ENCODE measurements around the gene MS4A18.
A peak's percentile ranks its signal among the peaks of the same experiment; 100 is the strongest.

MS4A18 gene

DNA sequence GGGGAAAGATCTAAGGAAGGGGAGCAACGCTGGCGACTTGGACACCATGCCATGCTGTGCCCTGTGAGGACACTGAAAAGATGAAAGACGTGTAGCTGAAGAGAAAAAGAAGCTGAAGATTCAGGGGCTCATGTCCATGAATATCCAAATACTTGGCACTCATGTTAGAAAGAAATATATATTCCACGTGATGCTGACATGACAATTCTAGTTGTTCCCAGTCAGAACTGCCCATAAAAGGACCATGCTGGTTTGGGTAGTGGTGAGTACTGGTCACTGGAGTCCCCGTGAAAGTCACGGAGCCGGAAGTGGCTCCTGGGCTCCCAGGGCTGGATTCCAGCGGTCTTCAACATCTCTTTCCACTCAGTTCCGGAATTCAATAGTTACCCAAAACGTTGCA, 42.0 kb downstream of the MS4A18 start:
- DNase-seq (ENCODE audit: low read depth): no peak

DNA sequence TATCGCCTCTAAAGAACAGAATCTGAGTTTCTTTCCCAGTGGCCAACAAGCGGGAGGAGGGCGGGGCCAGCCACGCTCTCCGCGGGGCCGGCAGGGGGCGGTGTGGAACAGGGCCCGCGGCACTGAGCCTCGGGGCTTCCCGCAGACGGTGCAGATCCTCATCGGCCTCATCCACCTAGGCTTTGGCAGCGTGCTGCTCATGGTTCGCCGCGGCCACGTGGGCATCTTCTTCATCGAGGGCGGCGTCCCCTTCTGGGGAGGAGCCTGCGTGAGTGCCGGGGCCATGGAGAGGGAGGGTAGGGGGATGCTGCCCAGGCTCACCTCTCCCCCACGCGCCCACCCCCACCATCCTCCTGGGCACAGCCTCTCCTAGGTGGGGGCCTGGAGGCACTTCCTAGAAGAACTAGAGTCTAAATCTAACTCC, 42.9 kb downstream of the MS4A18 start:
- no peak for DNase-seq (ENCODE audit: low read depth)

DNA sequence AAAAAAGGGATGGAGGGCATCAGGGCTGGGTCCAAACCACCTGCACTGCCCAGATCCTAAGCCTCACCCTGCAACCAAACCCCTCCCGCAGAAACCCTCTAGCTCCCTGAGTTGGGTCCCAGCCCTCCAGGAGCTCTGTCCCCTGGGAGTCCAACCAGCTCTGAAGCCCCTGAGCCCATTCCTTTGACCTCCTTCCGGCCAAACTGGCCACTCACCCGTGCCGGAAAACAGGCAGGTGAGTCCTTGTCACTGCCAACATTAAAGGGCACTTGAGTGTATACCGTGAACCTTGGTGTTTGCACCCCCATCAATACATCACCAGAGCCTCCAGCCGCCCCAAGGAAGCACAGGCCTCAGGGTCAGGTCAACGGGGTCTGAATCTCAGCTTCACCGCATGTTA, 43.7 kb downstream of the MS4A18 start:
- DNase-seq (ENCODE audit: low read depth): no peak

DNA sequence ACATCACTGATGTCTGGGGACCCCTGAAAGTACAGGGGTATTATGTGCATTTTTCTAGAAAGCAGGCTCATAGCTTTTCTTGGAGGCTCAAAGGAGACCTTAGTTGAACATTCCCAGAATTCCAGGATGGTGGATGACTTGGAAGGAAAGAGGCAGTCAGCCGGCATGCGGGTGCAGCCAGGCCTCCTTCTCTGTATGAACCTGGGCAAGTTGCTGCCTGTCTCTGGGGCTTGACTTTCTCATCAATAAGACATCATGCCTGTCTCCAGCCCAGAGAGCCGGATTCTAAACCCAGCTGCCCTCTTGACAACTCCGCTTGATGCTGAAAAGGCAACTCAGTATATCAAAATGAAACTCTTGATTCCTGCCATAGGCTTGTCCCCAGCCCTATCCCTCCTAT, 44.8 kb downstream of the MS4A18 start:
- DNase-seq (ENCODE audit: low read depth): no peak

DNA sequence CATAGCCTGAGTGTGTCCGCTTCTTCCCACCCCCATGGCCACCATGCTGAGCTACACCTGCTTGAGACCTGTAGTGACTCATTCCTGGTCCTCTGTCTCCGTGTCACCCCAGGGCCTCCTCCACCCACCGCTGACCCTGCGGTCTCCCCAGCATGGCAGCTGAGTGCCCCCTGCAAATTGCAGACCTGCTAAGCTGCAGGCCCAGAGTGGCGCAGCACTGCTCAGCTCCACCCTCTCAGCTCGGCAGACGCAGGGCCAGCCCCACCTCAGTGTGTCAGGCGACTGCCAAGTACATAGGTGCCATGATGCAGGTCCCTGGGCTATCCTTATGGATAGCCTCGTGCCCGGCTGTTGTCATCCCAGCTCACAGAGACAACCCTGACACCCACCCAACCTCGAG, 45.3 kb downstream of the MS4A18 start:
- DNase-seq (ENCODE audit: low read depth): no peak

DNA sequence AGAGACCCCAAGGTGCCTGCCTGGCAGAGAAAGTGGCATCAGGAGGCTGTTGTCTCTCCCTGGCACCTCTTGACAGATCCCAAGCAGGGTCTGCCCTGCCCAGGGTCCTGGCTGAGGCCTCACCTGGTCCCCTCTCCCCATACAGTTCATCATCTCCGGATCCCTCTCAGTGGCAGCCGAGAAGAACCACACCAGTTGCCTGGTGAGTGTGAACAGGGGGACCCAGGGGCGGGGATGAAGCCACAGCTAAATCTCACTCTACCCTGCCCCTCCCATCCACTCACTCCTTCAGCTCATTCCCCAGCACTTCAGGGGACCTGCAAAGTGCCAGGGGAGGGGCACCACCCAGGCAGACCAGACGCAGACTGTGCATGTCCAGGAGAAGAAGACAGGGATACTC, 46.6 kb downstream of the MS4A18 start:
- no peak for DNase-seq (ENCODE audit: low read depth)

DNA sequence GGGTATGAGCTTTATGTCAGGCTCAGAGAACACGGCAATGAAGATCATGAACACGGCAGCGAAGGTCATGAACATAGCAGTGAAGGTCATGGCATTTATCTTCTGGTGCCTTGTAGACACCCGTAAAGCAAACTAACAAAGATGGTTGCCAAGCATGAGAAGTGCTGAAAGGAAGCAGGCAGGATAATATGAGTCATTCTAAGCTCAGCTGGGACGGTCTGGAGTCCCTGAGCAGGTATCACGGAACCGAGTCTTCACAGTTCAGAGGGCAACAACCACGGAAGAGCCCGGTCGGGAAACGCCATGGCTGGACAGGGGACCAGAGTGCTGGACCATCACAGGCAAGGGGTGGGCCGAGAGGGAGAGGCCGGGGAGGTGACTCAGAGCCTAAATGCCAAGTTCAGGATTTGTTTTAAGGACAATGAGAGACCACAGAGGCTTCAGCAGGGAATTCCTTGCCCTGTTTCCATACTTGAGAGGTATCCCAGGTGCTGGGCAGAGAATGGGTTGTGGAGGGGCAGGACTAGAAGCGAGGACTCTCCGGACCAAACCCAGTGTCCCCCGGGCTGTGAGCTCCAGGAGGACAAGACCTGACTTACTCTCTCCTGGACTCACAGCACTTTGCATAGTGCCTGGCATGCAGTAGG, 47.5 kb downstream of the MS4A18 start:
- DNase-seq (ENCODE audit: low read depth): no peak

DNA sequence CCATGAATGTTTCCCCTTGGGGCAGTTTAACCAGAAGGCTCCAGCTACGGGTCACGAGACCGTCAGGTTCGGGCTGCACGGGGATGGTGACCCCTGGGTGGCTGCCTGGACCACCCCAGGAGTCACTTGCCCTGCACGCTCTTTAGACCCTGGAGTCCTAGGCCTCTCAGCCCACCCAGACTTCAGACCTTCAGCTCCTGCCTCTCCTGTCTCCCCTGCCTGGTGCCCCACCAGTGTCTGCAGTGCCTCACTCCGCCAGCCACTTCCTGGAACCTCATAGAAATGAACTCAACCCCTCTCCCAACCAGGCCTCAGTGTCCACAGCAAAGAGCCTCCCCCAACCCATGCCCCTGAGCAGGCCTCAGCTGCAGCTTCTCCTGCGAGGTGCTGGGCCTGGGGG, 48.1 kb downstream of the MS4A18 start:
- no peak for DNase-seq (ENCODE audit: low read depth)

DNA sequence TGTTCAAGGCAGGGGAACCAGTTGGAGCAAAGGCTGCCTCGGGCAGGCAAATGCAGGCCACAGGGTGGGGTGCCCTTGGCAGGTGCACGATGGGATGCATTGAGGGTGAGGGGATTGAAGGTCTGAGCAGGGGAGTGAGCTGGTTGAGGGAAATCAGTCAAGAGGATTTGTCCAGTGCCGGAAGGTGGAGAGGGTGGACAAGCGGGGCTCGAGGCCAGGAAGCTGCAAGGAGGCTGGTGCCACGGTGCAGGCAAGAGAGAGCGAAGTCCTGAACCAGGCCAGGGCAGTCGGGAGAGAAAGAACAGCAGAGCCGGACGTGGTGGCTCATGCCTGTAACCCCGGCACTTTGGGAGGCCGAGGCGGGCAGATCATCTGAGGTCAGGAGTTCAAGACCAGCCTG, 50.2 kb downstream of the MS4A18 start:
- no peak for DNase-seq (ENCODE audit: low read depth)

DNA sequence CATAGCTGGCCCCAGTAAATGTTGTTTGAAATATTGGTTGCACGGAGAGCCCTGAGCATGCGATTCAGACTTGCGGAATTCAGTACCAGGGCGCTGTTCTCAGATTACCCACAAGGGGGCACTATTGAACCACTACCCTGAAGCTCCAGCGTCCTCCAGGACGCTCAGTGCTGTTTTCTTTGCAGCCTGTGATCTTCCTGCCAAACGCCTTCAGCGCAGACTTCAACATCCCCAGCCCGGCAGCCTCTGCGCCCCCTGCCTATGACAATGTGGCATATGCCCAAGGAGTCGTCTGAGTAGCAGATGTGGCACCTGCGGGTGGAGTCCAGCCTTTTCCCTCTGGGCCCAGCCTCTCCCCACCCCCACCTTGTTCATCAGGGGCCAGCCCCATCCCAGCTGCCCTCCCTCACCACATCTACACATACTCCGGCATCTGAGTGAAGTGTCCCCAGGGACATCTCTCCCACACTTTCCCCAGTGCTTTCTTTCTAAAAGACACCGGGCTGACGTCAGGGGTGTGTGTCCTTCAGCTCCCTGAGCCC, 51.0 kb downstream of the MS4A18 start:
- DNase-seq (ENCODE audit: low read depth): peak; percentile 43

DNA sequence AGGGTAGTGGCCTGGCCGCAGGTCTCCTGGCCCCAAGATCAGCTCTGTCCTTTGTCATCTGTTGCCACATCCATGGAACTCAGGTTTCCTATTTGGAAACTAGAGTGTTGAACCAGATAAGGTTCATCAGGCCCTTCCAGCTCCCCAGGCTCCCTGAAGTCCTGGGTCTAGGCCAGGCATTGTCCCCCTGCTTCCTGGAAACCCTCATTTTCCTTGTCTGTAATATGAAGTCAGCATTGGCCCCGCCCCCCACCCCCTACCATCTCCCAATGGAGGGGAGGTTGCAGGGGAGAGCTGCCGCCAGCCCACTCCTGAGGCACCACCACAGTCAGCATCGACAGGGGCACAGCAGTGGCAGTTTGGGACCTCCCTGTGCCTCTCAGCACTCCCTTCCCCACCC, 51.6 kb downstream of the MS4A18 start:
- no peak for DNase-seq (ENCODE audit: low read depth)

DNA sequence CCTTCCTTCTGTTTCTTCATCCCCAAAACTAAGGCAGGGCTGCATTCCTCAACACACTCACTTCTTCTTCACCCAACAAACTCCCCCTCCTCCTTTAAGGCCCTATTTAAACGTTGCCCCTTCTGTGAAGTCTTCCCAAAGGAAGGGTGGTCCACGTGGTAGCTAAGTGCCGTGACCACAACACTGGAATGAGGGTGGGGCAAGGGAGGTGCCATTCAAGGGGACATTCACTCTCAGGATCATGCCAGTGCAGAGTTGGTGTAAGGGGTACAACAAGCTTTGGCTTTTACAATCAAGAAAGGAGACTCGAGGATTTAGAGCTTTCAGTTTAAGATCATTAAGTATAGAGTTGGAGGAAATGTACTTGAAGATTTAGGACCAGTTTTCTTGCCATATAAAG, 52.6 kb downstream of the MS4A18 start:
- no peak for DNase-seq (ENCODE audit: low read depth)

DNA sequence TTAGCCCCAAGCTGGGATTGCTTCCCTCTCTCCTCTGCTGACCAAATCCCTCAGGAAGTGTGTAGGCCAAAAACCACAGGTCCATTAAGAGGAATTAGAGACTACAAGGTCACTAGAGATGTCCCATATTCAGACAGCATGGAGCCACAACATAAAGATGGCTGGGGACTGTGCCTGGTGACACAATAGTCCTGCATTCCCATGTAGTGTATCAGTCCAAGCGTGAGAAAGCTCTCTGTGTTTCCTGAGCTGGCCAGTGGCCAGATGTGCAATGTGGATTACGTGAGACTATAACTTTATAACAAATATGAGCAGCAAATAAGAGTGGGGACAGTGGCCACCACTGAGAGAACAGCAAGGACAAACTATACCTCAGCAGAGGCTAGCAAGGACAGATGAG, 53.1 kb downstream of the MS4A18 start:
- no peak for DNase-seq (ENCODE audit: low read depth)

DNA sequence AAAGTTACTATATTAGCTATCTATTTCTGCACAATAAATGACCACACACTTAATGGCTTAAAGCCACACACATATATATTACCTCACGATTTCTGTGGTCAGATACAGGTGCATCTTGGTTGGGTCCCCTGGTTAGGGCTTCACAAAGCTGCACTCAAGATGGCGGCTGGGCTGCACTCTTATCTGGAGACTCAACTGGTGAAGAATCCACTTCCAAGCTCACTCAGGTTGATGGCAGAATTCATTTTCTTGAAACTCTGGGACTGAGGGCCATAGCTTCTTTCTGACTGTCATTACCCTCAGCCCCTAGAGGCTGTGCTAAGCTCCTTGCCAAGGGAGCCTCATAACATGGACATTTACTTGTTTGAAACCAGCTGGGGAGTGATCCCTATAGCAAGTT, 55.5 kb downstream of the MS4A18 start:
- no peak for DNase-seq (ENCODE audit: low read depth)

DNA sequence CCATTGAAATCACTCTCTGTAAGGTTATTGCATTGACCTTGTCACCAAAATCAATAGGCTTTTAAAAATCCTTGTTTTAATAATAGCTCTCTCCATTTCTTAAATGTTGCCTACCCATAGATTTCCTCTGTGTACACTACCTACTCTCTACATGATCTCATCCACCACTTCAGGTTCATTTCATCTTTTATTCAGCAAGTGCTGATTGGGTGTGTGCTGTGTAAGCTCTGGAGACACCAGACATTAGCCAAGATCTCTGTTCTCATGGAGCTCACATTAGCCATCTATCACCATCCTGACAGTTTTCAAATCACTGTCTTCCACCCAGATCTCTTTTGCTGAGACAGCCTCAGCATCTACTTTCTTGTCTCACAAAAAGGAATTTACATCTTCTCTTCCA, 56.3 kb downstream of the MS4A18 start:
- no peak for DNase-seq (ENCODE audit: low read depth)

DNA sequence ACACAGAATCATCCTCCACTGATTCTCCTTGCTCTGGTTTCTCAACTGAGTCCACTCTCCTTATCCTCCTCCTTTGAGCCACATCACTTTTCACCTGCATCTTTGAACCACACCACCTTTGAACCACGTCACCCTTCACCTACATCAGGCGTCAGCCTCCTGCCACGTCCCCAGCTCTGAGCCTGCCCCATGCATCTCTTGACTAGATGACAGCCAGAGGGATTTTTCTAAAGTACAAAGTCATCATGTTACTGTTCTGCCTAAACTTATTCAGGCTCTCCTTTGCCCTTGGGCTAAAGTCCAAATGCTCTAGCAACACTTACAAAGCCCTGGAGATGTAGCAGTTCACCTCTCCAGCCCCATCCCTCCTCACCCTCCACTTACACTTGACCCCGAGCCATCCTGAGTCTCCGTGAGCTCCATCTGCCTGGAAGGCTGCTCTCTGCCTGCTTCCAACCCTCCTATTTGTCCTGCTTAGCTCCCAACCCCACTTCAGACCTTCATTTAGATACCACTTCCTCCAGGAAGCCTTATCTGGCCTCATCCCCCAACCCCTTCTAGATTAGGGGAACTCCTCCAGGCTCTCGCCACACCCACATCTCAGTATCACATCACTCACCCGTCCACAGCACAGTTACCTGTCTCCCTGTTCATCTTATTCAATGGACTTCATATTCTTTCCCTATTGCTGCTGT, 56.9 kb downstream of the MS4A18 start:
- no peak for DNase-seq (ENCODE audit: low read depth)

DNA sequence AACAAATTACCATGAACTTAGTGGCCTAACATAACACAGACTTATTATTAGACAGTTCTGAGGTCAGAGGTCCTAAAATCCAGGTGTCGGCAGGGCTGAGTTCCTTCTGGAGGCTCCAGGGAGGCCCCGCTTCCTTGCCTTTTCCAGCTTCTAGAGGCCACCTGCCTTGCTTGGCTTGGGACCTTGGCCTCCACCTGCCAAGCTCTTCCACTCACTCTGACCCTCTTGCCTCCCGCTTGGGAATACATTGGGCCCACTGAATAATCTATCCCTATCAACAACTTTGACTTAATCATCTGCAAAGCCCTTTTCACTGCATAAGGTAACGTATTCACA, 57.4 kb downstream of the MS4A18 start:
- DNase-seq (ENCODE audit: low read depth): no peak

DNA sequence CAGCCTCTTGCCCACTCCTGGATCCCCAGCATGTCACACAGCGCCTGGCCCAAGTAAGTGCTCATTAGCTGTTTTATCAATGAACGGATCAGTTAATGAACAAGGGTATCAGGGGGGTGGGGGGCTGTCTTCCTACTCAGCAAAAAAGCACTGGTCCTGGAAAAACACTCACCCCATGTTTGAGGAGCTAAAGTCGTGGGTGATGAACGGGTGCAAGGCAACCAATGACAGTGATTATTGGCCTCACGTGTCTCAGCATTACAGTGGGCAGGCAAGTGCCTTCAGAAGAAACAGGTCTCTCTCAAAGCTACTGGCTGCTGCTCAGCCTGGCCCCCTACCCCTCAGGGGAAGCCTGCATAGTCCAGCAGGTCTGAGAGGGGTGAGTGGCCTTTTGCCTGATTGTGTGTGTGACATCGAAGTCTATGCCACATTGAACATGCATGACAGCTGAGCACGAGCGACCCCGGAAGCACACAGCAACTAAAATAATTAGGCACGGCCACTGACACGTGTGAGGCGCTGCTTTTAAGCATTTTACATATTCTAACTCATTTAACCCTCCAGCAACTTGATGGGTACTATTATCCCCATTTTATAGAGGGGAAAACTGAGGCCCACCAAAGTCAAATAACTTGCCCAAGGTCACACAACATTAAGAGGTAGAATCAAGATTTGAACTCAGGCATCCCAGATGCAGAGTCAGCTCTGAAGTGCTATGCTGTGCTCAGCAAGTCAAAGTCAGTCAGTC, 58.0 kb downstream of the MS4A18 start:
- no peak for DNase-seq (ENCODE audit: low read depth)

DNA sequence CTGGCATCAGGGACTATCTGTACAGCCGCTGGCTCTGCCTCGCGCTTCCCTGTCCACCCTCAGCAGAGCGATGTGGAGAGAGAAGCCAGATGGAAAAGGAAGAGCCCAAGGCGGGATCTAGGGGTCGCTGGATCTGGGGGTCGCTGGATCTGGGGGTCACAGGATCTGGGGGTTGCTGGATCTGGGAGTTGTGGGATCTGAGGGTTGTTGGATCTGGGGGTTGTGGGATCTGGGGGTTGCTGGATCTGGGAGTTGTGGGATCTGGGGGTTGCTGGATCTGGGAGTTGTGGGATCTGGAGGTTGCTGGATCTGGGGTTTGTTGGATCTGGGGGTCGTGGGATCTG, 58.6 kb downstream of the MS4A18 start:
- DNase-seq (ENCODE audit: low read depth): no peak

DNA sequence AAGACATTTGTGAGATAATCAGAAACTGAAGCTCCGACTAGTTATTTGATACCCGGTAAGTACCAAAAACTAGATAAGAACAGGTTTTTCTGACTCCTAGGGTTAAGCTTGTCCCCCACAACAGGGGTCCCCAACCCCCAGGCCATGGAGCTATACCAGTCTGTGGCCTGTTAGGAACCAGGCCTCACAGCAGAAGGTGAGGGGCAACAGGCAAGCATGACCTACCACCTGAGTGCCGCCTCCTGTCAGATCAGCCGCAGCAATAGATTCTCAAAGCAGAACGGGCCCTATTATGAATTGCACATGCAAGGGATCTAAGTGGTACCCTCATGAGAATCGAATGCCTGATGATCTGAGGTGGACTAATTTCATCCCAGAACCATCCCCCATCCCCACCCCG, 59.4 kb downstream of the MS4A18 start:
- no peak for DNase-seq (ENCODE audit: low read depth)

DNA sequence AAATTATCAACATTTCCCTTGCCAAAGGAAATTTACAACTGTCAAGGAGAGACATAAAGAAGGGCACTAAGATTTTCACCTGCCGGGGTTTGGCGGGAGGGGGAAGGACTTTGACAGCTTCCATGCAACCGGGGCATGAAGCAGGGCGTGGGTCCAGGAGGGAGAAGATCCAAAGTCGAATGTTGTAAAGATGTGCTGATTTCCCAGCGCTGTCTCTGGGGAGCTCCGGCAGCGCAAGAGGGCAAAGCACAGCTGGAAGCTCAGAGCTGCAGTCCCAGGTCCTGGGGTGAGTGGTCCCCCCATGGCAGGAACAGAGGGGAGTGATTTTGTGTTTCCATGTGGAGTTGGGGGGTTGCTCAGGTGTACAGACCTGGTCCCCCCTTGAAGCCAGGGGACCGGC, 60.6 kb downstream of the MS4A18 start, which contains the start of gene MS4A10:
Gene MS4A10 (plus strand): TSS at position 198 of the 400 bp plus-strand sequence. CDS start 5,003 bp downstream, outside the sequence.
- DNase-seq (ENCODE audit: low read depth): no peak

DNA sequence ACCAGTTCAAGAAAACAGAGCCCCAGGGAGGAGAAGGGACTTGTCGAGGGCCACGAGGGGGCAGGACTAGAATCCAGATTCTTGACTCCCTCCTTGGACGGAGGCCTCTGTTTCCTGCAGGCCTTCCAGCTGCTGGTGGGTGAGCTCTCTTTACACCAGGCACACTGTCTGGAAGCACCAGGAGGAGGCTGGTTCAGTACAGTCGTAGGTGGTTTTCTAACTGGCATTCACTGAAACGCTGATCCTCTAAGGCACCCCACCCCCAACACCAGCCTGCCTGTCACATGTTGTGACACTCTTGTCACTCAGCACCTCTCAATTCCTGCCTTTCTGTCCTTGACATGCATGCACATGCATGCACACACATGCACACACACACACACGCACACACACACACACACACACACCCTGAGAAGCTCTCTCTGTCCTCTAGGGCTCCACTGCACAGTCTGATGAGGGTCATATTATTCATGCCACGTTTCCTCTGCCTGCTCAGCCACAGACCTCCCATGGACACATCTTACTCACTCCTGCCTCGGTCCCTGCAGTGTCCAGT, 61.4 kb downstream of the MS4A18 start:
- no peak for DNase-seq (ENCODE audit: low read depth)
